Activated T-helper 1 cell treated with anti-CD3 and anti-CD28 coated beads, Interleukin-12 subunit alpha, Interleukin-12 subunit beta, Interleukin-2, Interleukin-4 antibody, amounts not matched to agents 30 ng/mL and 10 ng/mL and 1 ng/mL, durations not matched to agents 14 hours and 24 hours and 36 hours (primary cell): ENCODE measurements around the gene PBOV1. TPM values are rescaled to one million over a fixed set of nuclear protein-coding genes. Genes with fewer than 3 reads are reported as not detected.
"Not testable (repeated sequence)": the region's sequence is repeated elsewhere in the genome, so short reads cannot be mapped to it uniquely, and the experiment has no call there.

Source experiments
- DNase-seq: peaks from one replicate; pipeline ENCODE4 v3.0.0; 2021; ENCODE audit warnings: low spot score
- H3K27ac Mint-ChIP-seq: one replicate; pipeline ENCODE4 v1.8.0; 2021; ENCODE audit warnings: mild to moderate bottlenecking, mixed read lengths
- H3K27me3 Mint-ChIP-seq: one replicate; pipeline ENCODE4 v1.8.0; 2022; ENCODE audit warnings: mild to moderate bottlenecking, moderate library complexity, mixed read lengths; ENCODE audit not compliant: insufficient read depth
- H3K36me3 Mint-ChIP-seq: one replicate; pipeline ENCODE4 v1.8.0; 2021; ENCODE audit warnings: low read depth, mixed read lengths
- H3K4me1 Mint-ChIP-seq: one replicate; pipeline ENCODE4 v1.8.0; 2021; ENCODE audit warnings: low read depth, mixed read lengths
- H3K4me3 Mint-ChIP-seq: one replicate; pipeline ENCODE4 v1.8.0; 2021; ENCODE audit warnings: mild to moderate bottlenecking, moderate library complexity, mixed read lengths
- H3K9me3 Mint-ChIP-seq: one replicate; pipeline ENCODE4 v1.8.0; 2021; ENCODE audit warnings: mixed read lengths
- intact Hi-C: fragments of 100-400 bp; cut with micrococcal nuclease; formaldehyde crosslinking; loops from one replicate; pipeline ENCODE4 v1.15.1; 2024
- total RNA-seq: library from RNA; stranded (reverse); gene quantifications from 2 replicates; pipeline ENCODE4 v1.2.3, GENCODE V29; 2022

Gene PBOV1
- total RNA-seq, 1 donor from 2014 or later: not detected

GRCh38 chr6:138231381-138231886 lies 13.1 kb upstream of the PBOV1 start:
- no peaks in the 10 kb centered on the region for H3K36me3 Mint-ChIP-seq
- no peak overlapping the region for H3K27ac Mint-ChIP-seq
- intact Hi-C loops: no loop called here

GRCh38 chr6:138230759-138231380 lies 12.6 kb upstream of the PBOV1 start:
- intact Hi-C loops: no loop called here
- Mint-ChIP-seq H3K4me3 (no peak overlapping the region), H3K36me3 (no peaks in the 10 kb centered on the region), H3K4me1 (no peaks in the 10 kb centered on the region), H3K9me3 (no peaks in the 10 kb centered on the region), H3K27me3 (no peaks in the 10 kb centered on the region), H3K27ac (no peak overlapping the region)
- no peak for DNase-seq

More at GRCh38 chr6:138231381-138231886, 13.1 kb upstream of the PBOV1 start:
- DNase-seq: no peak
- Mint-ChIP-seq H3K4me1 (no peaks in the 10 kb centered on the region), H3K27me3 (no peaks in the 10 kb centered on the region), H3K9me3 (no peaks in the 10 kb centered on the region), H3K4me3 (no peak overlapping the region)

GRCh38 chr6:138230221-138230620 lies 11.9 kb upstream of the PBOV1 start:
- Mint-ChIP-seq H3K4me3 (no peak overlapping the region), H3K36me3 (no peaks in the 10 kb centered on the region), H3K4me1 (no peaks in the 10 kb centered on the region), H3K27ac (no peak overlapping the region), H3K9me3 (no peaks in the 10 kb centered on the region), H3K27me3 (no peaks in the 10 kb centered on the region)
- DNase-seq: no peak
- intact Hi-C loops: no loop called here

- no peak for DNase-seq
- no peak overlapping the region for H3K27ac Mint-ChIP-seq
- no peaks in the 10 kb centered on the region for H3K36me3 Mint-ChIP-seq
- no peaks in the 10 kb centered on the region for H3K9me3 Mint-ChIP-seq
- H3K4me3 Mint-ChIP-seq: no peak overlapping the region
- intact Hi-C loops: no loop called here
- no peaks in the 10 kb centered on the region for H3K4me1 Mint-ChIP-seq
- H3K27me3 Mint-ChIP-seq: no peaks in the 10 kb centered on the region
These were observed 11.4 kb upstream of the PBOV1 start for GRCh38 chr6:138229663-138230179.

GRCh38 chr6:138229072-138229471 lies 10.8 kb upstream of the PBOV1 start:
- Mint-ChIP-seq H3K27me3 (no peaks in the 10 kb centered on the region), H3K4me3 (no peak overlapping the region), H3K4me1 (no peaks in the 10 kb centered on the region), H3K36me3 (no peaks in the 10 kb centered on the region), H3K9me3 (no peaks in the 10 kb centered on the region), H3K27ac (no peak overlapping the region)
- DNase-seq: no peak
- intact Hi-C loops: no loop called here

GRCh38 chr6:138227316-138227781 lies 9.1 kb upstream of the PBOV1 start:
- intact Hi-C loops: no loop called here
- Mint-ChIP-seq H3K4me3 (no peak overlapping the region), H3K27ac (no peak overlapping the region), H3K4me1 (no peaks in the 10 kb centered on the region), H3K36me3 (no peaks in the 10 kb centered on the region), H3K27me3 (peaks cover 2% of the 10 kb centered on the region), H3K9me3 (no peaks in the 10 kb centered on the region)
- no peak for DNase-seq

GRCh38 chr6:138226700-138227315 lies 8.5 kb upstream of the PBOV1 start:
- no peak for DNase-seq
- H3K4me3 Mint-ChIP-seq: no peak overlapping the region
- H3K9me3 Mint-ChIP-seq: no peaks in the 10 kb centered on the region
- intact Hi-C loops: no loop called here
- H3K4me1 Mint-ChIP-seq: no peaks in the 10 kb centered on the region
- H3K27ac Mint-ChIP-seq: no peak overlapping the region
- peaks cover 2% of the 10 kb centered on the region for H3K27me3 Mint-ChIP-seq
- no peaks in the 10 kb centered on the region for H3K36me3 Mint-ChIP-seq

GRCh38 chr6:138225953-138226352 lies 7.7 kb upstream of the PBOV1 start:
- no peak overlapping the region for H3K27ac Mint-ChIP-seq
- no peak overlapping the region for H3K4me3 Mint-ChIP-seq
- H3K36me3 Mint-ChIP-seq: no peaks in the 10 kb centered on the region
- no peak for DNase-seq
- intact Hi-C loops: no loop called here
- H3K27me3 Mint-ChIP-seq: peaks cover 2% of the 10 kb centered on the region
- H3K9me3 Mint-ChIP-seq: no peaks in the 10 kb centered on the region
- H3K4me1 Mint-ChIP-seq: no peaks in the 10 kb centered on the region

GRCh38 chr6:138222901-138223546 lies 4.7 kb upstream of the PBOV1 start:
- intact Hi-C loops: no loop called here
- peaks cover 6% of the 10 kb centered on the region for H3K27me3 Mint-ChIP-seq
- H3K4me3 Mint-ChIP-seq: no peak overlapping the region
- H3K9me3 Mint-ChIP-seq: no peaks in the 10 kb centered on the region
- no peaks in the 10 kb centered on the region for H3K4me1 Mint-ChIP-seq
- DNase-seq: no peak
- no peak overlapping the region for H3K27ac Mint-ChIP-seq
- H3K36me3 Mint-ChIP-seq: no peaks in the 10 kb centered on the region

GRCh38 chr6:138219901-138220300 lies 1.6 kb upstream of the PBOV1 start:
- peaks cover 17% of the 10 kb centered on the region for H3K27me3 Mint-ChIP-seq
- no peak for DNase-seq
- no peaks in the 10 kb centered on the region for H3K4me1 Mint-ChIP-seq
- no peak overlapping the region for H3K27ac Mint-ChIP-seq
- no peaks in the 10 kb centered on the region for H3K36me3 Mint-ChIP-seq
- H3K9me3 Mint-ChIP-seq: no peaks in the 10 kb centered on the region
- intact Hi-C loops: no loop called here
- H3K4me3 Mint-ChIP-seq: no peak overlapping the region

- peaks cover 17% of the 10 kb centered on the region for H3K27me3 Mint-ChIP-seq
- H3K27ac Mint-ChIP-seq: no peak overlapping the region
- no peaks in the 10 kb centered on the region for H3K36me3 Mint-ChIP-seq
- no peaks in the 10 kb centered on the region for H3K4me1 Mint-ChIP-seq
- H3K4me3 Mint-ChIP-seq: no peak overlapping the region
- intact Hi-C loops: no loop called here
- DNase-seq: no peak
- no peaks in the 10 kb centered on the region for H3K9me3 Mint-ChIP-seq
These were observed 1.1 kb upstream of the PBOV1 start for GRCh38 chr6:138219398-138219797.

- no peak for DNase-seq
- H3K9me3 Mint-ChIP-seq: no peaks in the 10 kb centered on the region
- no peaks in the 10 kb centered on the region for H3K36me3 Mint-ChIP-seq
- no peak overlapping the region for H3K4me3 Mint-ChIP-seq
- peaks cover 15% of the 10 kb centered on the region for H3K27me3 Mint-ChIP-seq
- intact Hi-C loops: no loop called here
- no peak overlapping the region for H3K27ac Mint-ChIP-seq
- no peaks in the 10 kb centered on the region for H3K4me1 Mint-ChIP-seq
These were observed 3.1 kb downstream of the PBOV1 start for GRCh38 chr6:138215093-138215782.

GRCh38 chr6:138212530-138212929 lies 5.8 kb downstream of the PBOV1 start:
- DNase-seq, H3K27ac Mint-ChIP-seq, H3K9me3 Mint-ChIP-seq, H3K36me3 Mint-ChIP-seq, H3K4me3 Mint-ChIP-seq, intact Hi-C loops, H3K4me1 Mint-ChIP-seq: not testable (repeated sequence)
- H3K27me3 Mint-ChIP-seq: peaks cover 17% of the 10 kb centered on the region
